ENCODE measurements around the gene GPSM1. TPM values are rescaled to one million over a fixed set of nuclear protein-coding genes. Genes with fewer than 3 reads are reported as not detected.

GPSM1 gene
- total and polyA plus RNA-seq, 10 donors, result 4.5 to 27.9 (median 12.5) TPM

GRCh38 chr9:136339958-136340310 lies 12.6 kb downstream of the GPSM1 start:
- peaks cover 0 to 25% (median 4%) of the 10 kb centered on the region in 6 donors for H3K36me3 ChIP-seq
- no peak overlapping the region for H3K27ac ChIP-seq
- no peaks in the 10 kb centered on the region for H3K27me3 ChIP-seq (replicated peaks in 1 of 7)
- WGBS, 5 donors, result 81 to 91% (median 87%) methylated on average over 9 to 12 of the region's 12 CpGs
- H3K9me3 ChIP-seq, result no peaks in the 10 kb centered on the region
- peaks cover 12 to 42% (median 29%) of the 10 kb centered on the region in 6 donors for H3K4me1 ChIP-seq
- H3K4me3 ChIP-seq, result no peak overlapping the region
- intact Hi-C loops (cut with DNase I; ENCODE audit: low total_unique reads), result no loop called here
- TF ChIP-seq, protein P1, sequence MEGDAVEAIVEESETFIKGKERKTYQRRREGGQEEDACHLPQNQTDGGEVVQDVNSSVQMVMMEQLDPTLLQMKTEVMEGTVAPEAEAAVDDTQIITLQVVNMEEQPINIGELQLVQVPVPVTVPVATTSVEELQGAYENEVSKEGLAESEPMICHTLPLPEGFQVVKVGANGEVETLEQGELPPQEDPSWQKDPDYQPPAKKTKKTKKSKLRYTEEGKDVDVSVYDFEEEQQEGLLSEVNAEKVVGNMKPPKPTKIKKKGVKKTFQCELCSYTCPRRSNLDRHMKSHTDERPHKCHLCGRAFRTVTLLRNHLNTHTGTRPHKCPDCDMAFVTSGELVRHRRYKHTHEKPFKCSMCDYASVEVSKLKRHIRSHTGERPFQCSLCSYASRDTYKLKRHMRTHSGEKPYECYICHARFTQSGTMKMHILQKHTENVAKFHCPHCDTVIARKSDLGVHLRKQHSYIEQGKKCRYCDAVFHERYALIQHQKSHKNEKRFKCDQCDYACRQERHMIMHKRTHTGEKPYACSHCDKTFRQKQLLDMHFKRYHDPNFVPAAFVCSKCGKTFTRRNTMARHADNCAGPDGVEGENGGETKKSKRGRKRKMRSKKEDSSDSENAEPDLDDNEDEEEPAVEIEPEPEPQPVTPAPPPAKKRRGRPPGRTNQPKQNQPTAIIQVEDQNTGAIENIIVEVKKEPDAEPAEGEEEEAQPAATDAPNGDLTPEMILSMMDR (IDR thresholded peaks at IDR 0.05 in 8 of 11, conservative IDR thresholded peaks at IDR 0.05 in 3 of 11), result no peak
- no peak for TF ChIP-seq POLR2AphosphoS5 (IDR thresholded peaks at IDR 0.05)
- TF ChIP-seq POLR2A (IDR thresholded peaks at IDR 0.05), result no peak
- DNase-seq, result no peak

- Histone ChIP-seq H3K36me3 (peaks cover 0 to 25% (median 4%) of the 10 kb centered on the region in 6 donors), H3K4me3 (no peak overlapping the region), H3K27ac (no peak overlapping the region), H3K27me3 (replicated peaks in 1 of 7) (no peaks in the 10 kb centered on the region), H3K4me1 (peaks cover 13 to 48% (median 34%) of the 10 kb centered on the region in 6 donors), H3K9me3 (no peaks in the 10 kb centered on the region)
- no peak for TF ChIP-seq POLR2A (IDR thresholded peaks at IDR 0.05)
- TF ChIP-seq, protein P1 (IDR thresholded peaks at IDR 0.05 in 8 of 11, conservative IDR thresholded peaks at IDR 0.05 in 3 of 11), result no peak
- TF ChIP-seq POLR2AphosphoS5 (IDR thresholded peaks at IDR 0.05), result no peak
- intact Hi-C loops (cut with DNase I; ENCODE audit: low total_unique reads), result no loop called here
- no peak for DNase-seq
- 91 to 96% (median 93%) methylated on average over 18 to 28 of the region's 28 CpGs for WGBS, 5 donors
Measured at GRCh38 chr9:136340356-136341041, 13.2 kb downstream of the GPSM1 start.

DNA sequence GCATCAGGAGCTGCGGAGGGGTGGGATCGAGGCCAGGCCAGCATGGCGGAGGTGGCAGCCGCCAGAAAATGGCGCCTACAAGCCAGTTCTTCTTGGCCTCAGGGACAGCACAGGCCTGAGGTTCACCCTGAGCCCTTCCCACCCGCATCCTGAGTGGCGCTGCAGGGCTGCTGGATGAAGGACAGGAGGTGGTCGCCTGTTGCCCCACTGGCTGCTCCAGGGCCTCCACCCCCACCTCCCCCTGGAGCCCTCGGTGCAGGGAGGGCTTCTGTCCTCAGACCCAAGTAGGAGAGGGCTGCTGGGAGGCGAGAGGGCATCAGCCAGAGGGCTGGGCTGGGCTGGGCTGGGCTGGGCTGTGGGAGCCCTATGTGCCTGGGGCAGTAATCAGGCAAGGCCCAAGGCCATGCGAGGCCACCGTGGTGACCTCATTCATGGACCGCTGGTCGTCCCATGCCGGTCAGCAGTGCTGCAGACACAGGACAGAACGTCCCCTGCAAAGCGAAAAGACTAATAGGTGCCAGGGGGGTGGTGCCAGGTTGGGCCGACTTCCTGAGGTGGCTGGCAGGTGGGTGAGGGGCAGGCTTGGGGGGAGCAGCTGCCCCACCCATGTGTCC lies 13.8 kb downstream of the GPSM1 start:
- peaks cover 0 to 24% (median 4%) of the 10 kb centered on the region in 6 donors for H3K36me3 ChIP-seq
- H3K4me1 ChIP-seq, result peaks cover 15 to 54% (median 40%) of the 10 kb centered on the region in 6 donors
- WGBS, 5 donors, result 86 to 91% (median 89%) methylated on average over 14 to 18 of the region's 18 CpGs
- no peak overlapping the region for H3K27ac ChIP-seq
- no peak overlapping the region for H3K4me3 ChIP-seq
- intact Hi-C loops (cut with DNase I; ENCODE audit: low total_unique reads), result no loop called here
- no peaks in the 10 kb centered on the region for H3K9me3 ChIP-seq
- no peak for TF ChIP-seq POLR2A (IDR thresholded peaks at IDR 0.05)
- TF ChIP-seq POLR2AphosphoS5 (IDR thresholded peaks at IDR 0.05), result peak in 1 of 3 donors; percentile 29
- H3K27me3 ChIP-seq (replicated peaks in 1 of 7), result no peaks in the 10 kb centered on the region
- DNase-seq, result no peak

GRCh38 chr9:136341769-136342168 lies 14.4 kb downstream of the GPSM1 start:
- WGBS, 5 donors, result 69 to 93% (median 85%) methylated on average over 10 of the region's 10 CpGs
- Histone ChIP-seq H3K27me3 (replicated peaks in 1 of 7) (no peaks in the 10 kb centered on the region), H3K36me3 (peaks cover 0 to 19% (median 4%) of the 10 kb centered on the region in 6 donors), H3K9me3 (no peaks in the 10 kb centered on the region), H3K4me3 (peak overlapping the region in 1 of 8 donors; percentile 46), H3K4me1 (peaks cover 18 to 60% (median 45%) of the 10 kb centered on the region in 6 donors), H3K27ac (peak overlapping the region in 3 of 8 donors; percentile 74 to 83 (median 83))
- no peak for DNase-seq
- no peak for TF ChIP-seq POLR2A (IDR thresholded peaks at IDR 0.05)
- TF ChIP-seq POLR2AphosphoS5 (IDR thresholded peaks at IDR 0.05), result no peak
- TF ChIP-seq, protein P1 (IDR thresholded peaks at IDR 0.05 in 8 of 11, conservative IDR thresholded peaks at IDR 0.05 in 3 of 11), result no peak
- intact Hi-C loops (cut with DNase I; ENCODE audit: low total_unique reads), result no loop called here
